Myocyte (in vitro differentiated cells): ENCODE measurements around the gene KCNC1. TPM values are rescaled to one million over a fixed set of nuclear protein-coding genes. Genes with fewer than 3 reads are reported as not detected.

Experiments
- DNase-seq: peaks from one replicate; pipeline ENCODE4 v3.0.0-alpha.2; 2012; ENCODE audit warnings: low read depth
- total RNA-seq: library from RNA; depleted of rRNA; stranded (reverse); fragments of >200 nt; gene quantifications from 2 replicates; pipeline ENCODE4 v1.2.3, GENCODE V29; 2014

The KCNC1 gene
- total RNA-seq, 1 donor from 2014 or later = 0.27 TPM

DNA sequence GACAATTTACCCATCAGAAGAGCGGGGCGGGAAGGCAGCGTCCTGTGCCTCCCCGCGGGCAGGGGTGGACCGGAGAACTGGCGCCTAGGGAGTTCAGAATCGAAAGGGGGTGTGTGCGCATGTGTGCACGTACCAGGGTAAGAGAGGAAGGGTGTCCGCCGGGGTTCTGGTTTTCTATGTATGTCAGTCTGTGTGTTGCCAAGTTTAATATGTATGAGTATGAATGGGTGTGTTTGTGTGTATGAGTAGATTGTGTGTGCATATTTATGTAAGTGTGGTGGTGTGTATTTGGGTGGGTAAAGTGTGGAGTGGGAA, 2.0 kb downstream of the KCNC1 start:
- DNase-seq = no peak

DNA sequence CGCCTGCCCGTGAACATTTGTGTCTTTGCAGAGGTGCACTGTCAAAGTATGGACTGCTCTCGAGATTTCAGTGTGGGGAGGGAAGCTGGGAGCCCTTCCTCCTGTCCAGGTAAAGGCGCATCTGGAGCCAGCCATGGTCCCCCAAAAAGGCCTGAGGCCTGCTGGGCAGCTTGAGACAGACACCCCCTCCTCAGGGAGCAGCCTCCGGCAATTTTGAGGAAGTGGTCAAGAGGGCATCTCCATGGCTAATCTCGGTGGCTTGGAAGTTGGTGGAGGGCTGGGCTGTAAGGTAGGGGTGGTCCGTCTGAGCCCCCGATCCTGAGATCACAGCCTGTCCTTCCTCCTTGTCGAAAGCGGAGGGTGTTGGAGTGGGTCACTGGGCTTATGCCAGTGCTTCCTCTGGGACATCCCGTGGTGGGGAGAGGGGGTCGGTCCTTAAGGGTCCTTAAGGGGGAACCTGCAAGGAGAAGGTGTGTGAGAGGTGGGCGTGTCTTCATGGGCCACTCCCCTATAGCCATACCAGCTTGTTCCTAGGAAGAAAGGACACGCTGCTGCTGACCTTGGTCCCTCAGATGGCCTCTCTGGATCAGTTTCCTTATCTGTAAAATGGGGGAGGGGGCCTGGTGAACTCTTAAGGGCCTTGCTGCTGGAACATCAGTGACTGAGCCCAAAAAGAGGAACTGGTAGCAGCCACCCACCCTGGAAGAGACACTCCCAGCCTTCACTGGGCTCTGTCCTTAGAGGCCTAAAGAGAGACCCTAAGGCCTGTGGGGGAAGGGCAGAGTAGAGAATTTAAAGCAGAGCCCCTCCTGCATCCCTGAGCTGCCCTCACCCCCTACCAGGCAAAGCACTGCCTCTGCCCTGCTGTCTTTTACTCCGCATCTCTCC, 2.6 kb downstream of the KCNC1 start:
- DNase-seq = no peak

DNA sequence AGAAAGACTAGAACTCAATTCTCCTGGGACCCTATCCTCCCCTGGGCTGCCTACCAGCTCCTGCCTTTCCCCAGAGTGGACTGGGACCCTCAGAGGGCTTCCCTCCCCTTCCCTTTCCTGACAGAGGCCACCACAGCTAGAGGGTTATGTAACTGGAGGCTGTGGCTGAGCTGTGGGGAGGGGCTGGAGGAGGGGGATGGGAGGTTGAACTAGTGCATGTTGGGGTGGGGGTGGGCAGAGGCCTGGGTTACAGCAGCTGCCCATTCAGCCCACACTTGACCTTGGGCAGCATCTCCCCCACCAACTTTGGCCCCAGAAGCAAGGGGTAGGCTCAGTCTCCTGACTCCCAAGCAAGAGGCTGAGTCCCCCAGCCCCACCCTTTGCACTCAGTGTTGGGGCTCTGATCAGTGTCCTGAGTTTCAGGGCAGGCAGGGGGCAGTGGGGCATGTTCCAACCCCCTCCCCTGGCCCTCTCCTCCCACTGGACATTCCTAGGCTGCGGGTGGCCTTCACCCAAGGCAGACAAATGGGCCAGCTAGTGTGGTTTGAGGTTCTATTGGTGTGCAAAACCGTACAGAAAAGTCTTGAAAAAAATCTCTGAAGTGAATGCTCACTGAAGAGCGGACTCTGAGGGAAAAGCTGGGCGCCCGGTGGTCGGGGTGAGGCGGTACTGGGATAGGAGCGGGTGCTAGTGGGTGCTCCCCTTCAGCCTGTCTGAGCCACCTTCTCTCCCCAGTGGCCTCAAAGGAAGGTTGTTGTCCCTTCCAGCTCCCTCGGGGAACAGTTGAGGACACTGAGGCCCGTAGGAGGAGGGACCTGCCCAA, 3.8 kb downstream of the KCNC1 start:
- DNase-seq = no peak

DNA sequence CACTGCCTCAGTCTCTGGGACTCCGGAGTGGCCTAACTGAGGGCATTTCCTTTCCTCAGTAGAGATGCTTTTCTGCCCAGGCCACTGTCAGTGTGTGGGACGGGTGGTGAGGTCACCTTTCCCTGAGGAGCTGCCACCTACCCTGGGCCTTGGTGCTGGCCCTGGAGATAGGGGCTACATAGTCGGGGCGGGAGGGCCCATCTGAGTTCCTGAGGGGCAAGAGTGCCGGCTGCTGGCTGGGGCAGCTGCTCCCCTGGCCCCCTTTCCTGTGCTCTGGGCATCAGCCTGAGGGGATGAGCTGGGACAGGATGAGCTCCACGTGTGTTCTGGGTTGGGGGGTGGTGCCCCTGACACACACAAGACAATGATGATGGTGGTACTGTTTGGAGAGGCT, 5.4 kb downstream of the KCNC1 start:
- no peak for DNase-seq

DNA sequence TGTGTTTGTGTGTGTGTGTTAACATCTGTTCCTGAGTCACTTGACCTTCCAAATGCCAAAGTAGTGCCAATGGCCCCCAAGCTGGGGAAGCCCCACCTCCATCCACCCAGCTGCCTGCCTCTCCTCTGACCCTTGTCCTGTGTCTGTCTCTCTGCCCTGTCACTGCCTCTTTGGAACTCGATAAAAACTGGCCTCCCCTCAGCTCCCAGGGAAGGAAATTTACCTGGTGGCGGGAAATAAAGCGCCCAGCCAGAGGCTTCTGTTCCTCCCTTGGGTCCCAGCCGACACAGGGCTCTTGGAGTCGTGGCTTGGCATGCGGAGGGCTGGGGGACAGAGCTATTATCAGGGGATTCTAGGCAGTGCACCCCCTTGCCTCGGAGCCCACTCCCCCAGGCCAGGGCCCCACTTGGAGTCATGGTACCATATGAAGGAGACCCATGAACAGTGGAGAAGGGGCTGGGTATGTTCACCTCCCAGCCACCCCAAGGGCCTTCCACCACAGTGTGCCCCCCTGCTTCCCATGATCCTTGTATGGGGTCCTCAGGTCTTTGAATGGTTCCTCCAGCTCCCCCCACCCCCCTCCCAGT, 6.2 kb downstream of the KCNC1 start:
- DNase-seq = no peak

DNA sequence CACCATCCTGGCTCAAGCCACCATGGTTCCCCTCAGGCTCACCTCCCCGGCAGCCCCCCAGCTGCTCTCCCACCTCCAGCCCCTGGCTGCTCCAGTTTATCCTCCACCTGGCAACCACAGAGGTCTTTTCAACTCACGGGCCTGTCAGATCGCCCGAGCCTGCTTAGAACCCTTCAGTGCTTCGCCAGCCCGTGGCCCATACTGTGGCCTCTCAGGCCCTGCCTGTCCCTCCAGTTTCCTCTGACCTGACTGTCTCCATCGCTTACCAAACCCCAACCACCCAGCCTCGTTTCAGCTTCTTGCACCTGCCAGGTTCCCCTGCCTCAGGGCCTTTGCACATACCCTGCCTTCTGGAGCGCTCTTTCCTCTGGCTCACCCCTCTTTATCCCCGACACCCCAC, 6.9 kb downstream of the KCNC1 start:
- DNase-seq = no peak

DNA sequence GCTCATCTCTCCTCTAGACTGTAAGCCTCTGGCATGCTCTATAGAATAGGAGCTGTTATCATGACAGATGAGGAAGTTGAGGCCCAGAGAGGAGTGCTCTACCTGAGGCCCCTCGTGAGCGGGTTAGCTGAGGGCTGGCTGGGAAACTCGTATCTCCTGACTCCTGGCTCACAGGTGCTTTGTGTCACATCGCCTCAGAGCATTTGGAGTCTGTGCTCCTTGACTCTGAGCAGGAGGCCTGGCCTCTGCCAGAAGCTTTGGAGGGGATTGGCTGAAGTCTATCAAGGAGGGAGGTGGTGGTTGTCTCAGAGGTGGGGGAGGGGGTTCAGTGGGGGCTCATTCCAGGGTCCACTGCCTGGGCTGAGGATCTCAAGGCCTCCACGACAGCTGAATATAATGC, 7.4 kb downstream of the KCNC1 start:
- no peak for DNase-seq

DNA sequence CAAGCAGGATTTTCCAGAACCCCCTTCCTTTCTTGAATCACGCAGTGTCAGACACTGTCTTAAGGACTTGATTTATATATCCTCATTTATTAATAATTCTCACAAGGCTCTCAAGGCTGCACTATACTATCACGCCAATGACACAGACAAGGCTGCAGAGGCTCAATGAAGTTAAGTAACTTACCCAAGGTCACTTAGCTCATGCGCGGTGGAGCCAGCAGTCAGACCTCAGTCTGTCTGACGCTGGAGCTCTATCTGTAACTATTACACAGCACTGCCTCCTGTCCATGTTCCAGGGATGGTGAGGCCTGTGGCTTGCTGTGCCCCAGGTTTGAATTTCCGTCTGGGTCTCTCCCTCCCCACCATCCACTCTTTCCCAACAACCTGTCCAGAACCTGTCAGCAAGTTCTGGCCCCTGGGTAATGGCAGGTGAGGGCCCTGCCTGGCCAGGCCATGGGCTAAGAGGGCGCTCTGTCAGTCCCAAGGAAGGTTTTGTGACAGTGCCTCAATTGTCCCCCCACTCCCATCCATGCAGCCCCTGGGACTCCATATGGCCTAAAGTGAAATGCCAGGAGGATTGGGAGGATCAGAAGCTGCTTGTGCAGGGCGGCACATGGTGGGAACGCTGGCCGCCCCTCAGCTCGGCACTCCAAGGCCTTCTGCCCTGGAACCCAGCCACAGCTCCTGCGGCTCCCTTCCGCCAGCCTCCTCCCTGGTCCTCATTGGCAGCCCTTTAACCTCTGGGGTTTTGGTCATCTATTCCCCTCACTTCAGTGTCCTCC, 8.6 kb downstream of the KCNC1 start:
- no peak for DNase-seq

DNA sequence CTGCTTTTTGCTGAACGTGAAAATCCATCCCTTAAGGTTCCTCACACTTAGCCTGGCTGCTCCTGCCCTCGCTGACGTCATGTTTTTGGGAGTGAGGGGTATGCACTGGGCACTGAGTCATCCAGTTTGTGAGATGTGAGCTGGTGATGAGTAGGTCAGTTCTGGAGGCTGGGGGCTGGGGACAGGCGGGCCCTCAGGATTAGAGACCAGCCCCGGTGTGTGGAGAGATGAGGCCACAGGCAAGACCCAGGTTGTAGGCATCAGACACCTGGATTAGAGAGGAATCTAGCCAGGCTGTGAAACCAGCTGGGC, 9.2 kb downstream of the KCNC1 start:
- no peak for DNase-seq

DNA sequence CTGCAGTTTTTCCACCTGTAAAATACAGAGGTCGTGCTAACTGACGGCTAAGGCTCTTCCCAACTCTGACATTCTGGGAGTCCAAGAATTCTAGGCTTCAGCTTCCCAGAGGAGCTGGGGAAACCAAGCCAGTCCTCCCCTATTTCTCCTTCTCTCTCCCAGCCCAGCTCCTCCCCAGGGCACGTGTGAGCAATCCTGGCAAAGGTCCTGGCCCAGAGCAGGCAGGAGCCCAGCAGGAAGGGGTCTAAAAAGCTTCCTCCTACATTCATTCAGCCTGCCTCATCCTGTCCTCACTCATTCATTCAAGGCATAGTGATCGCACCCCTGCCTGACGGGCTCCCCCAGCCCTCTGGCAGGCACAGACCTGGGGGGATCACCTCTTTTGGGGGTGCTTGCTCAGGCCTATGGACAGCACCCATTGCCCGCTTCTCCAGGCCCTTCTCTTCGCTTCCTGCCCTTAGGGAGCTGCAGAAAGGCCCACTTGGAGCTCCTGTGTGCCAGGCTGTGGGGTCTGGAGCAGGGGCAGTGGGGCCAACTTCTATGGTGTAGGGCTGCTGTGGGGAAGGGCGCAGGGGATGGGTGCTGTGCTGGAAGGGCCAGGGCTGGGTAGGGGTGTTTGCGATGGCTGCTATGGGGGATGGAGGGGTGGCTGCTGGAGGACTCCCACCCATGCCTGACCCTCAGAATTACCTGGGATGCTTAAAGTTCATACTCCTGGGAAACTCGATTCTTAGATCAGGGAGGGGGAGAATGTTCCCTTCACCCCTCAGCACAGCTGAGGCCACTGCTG, 9.8 kb downstream of the KCNC1 start:
- DNase-seq = no peak

DNA sequence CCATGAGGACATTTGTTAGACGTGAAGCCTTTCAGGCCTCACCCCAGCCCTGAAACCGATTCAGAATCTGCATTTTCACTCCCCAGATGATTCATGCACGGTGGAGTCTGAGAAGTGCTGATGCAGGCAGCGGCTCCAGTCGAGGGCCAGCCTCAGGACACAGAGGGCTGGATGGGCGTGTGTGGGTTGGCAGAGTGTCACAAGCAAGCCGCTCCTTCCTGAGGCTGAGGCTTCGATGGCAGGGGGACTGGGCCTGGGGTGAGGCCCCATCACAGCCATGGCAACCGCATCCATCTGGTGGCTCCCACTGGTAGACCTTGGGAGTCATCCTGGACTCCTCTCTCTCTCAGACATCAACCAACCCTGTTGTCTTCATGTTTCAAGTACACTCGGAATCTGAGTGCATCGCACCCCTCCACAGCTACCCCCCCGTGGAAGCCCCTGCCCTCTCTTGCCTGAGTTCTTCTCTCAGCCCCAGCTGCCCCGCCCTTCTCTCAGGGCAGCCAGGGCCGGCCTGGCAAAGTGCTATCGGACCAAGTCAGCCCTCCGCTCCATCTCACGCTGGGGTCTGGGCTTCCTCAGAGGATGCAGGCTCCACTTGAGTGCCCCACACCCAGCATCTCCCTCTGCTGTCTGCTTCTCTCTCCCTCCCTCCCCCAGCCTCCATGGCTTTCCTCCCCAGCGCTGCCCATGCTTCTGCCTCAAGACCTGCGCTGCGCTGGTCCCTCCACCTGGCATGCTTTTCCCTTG, 10.6 kb downstream of the KCNC1 start:
- DNase-seq = no peak

DNA sequence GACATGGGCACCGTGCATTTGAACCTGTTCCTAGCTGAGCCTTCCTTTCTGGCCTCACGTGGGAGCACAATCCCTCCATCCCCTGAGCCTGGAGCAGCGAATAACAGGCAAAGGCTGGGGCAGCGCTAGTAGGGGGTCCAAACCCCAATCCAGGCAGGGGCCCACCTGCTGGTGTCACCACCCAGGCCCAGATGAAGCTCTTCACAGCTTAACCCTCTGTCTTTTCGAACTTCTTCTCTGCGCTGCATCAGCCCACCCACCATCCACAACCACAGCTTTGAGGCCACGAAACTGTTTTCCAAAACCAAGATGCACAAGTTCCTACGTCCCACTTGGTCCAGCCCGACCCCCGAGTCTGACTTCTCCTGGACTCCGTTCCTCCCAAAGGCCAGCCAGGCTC, 11.5 kb downstream of the KCNC1 start:
- no peak for DNase-seq

DNA sequence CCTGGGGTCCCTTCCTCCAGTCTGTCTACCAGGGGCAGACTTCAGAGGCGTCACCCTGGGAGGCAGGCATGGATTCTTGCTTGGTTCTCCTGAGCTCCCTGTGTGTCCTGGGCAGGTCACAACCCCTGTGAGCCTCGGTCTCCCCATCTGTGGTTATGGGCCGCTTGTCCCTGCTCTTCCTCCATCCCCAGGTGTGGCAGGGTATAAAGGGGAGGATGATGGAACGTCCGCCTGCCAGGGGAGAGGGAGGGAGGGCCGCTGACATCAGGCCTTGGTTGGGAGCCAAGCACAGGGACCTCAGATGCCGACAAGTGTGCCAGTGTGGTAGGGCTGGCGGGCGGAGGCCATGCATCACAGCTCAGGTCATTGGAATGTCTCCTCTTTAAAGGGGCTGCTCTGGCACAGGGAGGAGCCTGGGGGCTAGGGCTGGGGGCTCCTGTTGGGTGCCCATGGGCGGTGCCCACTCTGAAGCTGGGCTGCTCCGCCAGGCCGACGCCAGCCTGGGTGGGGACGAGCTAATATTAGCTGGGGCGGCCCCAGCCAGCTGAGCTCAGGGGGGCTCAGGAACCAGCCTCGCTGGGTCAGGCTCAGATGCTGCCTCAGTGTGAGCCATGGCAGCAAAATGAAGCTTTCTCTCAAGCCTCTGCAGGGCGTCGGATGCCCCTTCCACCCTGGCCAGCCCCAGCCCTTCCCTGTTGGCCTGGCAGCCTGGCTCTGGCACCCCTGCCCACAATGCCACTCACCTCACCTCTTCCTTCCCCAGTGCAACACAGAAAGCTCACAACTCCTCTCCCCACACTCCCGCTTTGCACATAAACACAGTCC, 12.8 kb downstream of the KCNC1 start:
- DNase-seq = peak; percentile 55

DNA sequence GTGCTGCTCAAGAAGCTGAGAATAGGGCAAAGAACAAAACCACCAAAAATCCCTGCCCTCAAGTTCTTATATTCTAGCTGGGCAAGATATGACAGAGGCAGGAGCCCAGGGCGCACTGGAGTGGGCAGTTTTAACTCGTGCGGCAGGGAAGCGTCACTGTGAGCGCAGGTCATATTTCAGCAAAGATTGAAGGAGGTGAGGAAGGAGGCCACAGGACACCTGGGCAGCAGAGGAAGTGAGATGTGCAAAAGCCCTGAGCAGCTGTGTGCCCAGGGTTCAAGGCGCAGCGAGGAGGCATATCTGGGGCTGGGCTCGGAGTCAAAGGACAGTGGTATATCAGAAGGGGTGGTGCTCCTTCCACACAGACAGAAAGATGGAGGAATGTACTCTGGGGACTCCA, 13.5 kb downstream of the KCNC1 start:
- DNase-seq = no peak

DNA sequence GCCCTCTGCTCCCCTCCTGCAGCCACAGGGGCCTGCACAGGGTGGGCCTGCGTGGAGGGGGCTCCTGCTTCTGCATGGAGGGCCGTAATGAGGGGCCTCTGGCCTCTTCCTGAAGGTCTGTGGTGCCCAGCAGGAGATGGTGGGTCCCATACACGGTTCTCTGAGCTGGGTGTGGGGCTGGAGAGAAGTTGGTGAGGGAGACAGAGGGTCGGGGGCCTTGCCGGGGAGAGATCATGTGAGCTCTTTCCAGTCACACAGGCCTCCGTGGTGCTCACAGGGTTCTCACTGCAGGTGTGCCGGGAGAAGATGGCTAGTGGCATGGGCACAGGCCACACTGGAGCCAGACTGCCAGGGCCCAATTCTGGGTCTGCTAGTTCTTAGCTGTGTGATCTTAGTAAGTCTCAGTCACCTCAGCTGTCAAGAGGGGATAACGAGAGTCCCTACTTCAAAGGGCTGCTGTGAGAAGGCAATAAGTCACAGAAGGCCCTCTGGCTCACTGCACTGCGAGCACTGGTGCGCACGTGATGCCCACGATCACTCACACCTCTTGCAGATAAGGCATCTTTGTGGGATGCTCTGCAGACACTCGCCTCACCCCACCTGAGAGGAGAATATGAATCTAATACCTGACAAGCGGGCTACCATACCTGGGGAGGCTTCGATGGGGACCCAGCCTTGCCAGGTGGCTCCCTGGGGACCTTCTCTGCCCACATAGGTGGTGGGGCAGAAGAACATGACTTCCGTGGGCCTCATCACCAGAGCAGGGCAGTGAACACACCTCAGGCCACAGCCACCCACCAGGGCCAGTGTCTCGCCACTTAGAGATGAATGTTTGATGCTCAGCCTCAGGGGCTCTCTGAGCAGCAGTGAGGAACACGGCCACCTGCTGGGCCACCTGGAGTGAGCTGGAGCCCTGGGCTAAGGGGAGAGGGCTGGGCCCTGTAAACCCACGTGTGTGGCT, 14.5 kb downstream of the KCNC1 start:
- no peak for DNase-seq

DNA sequence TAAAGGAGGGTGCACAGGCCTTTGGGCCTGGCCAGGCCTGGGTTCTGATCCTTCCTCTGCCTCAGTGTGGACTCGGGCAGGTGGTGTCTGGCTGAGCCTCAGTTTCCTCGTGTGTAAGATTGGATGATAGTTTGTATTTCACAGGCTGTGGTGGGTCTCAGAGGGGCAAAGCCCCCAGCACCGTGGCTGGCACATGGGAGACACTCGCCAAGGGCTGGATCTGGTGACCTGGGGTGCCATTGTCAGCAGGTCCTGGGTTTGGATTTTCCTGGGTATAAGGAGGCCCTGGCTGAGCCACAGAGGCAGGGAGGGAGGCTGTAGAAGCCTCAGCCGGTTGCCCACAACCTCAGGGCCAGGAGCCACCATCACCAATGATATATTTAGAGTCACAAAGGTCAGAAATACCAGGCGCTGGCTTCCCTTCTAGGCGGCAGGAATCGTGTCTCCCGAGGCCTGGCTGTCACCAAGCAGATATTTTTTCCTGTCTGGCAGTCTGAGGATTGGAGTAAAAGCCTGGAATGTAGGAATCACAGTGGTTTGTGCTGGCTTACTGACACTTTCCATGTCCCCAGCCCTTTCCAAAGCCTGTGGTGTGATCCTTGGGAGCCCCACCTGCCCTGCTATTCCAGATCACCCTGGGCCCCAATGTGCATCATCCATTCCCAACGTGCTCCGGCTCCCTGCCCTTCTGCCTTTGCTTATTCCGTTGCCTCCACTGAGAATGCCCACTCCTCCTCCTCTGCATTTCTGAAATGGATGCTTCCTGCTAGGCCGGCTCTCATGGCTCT, 15.6 kb downstream of the KCNC1 start:
- DNase-seq = peak; percentile 63

DNA sequence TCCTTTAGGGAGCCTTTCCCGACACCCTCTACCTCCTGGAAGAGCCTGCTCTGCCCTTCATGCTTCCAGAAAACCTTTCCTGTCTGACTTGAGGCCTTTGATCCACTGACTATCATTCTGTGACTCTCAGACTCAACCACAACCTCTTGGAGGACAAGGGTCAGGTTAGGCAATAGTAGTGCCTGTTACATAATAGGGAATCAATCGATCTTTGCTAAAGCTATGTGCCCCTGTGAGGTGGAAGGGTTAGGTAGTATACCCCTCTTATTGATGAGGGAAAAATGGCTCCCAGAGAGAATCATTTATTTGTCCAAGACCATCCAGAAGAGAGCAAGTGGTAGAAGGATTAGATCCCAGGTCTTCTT, 16.2 kb downstream of the KCNC1 start:
- no peak for DNase-seq
